IMR-90 (cell line): Measurements from ENCODE around the gene FAM171A1. TPM values are rescaled to one million over a fixed set of nuclear protein-coding genes. Genes with fewer than 3 reads are reported as not detected.

Experiments
- ATAC-seq: fragments of 200-7000 bp; cut with Tn5 transposase; 2 replicates; pipeline ENCODE4 v1.9.1; 2020; ENCODE audit warnings: low read depth, mild to moderate bottlenecking, moderate library complexity
- BruUV-seq: library from RNA; stranded (reverse); fragments of 400-500 nt; replicated peaks from 2 replicates; lab custom pipeline; 2021; lab: Mats Ljungman, UMichigan
- CTCF ChIA-PET: fragments of 300-600 bp; formaldehyde crosslinking; extraction: SDS; loops from one replicate; lab custom pipeline; 2021; ENCODE audit warnings: antibody characterized with exemption; lab: Yijun Ruan, JAX
- POLR2A ChIA-PET: fragments of 300-600 bp; sonication (Branson Sonifier 250); formaldehyde crosslinking; loops from one replicate; lab custom pipeline; 2022; ENCODE audit warnings: antibody characterized with exemption; ENCODE audit not compliant: unreplicated experiment; lab: Charles Lee
- DNase-seq: peaks from one replicate; pipeline ENCODE4 v3.0.0; 2013
- H2AFZ ChIP-seq: replicated peaks from 2 replicates; pipeline ENCODE3; 2013; ENCODE audit warnings: low read length, mild to moderate bottlenecking; ENCODE audit not compliant: poor library complexity
- H2AK5ac ChIP-seq: 2 replicates; pipeline ENCODE4 v1.6.1; 2013; ENCODE audit warnings: low read depth, low read length, inconsistent platforms
- H2AK9ac ChIP-seq: replicated peaks from 2 replicates; pipeline ENCODE3; 2013; ENCODE audit warnings: mild to moderate bottlenecking, low read depth, low read length, moderate library complexity; ENCODE audit not compliant: poor library complexity
- H2BK120ac ChIP-seq: 2 replicates; pipeline ENCODE4 v1.6.1; 2013; ENCODE audit warnings: low read depth, low read length, inconsistent platforms
- H2BK15ac ChIP-seq: 3 replicates; pipeline ENCODE4 v1.6.1; 2013; ENCODE audit warnings: low read depth, low read length, inconsistent platforms
- H2BK20ac ChIP-seq: 2 replicates; pipeline ENCODE4 v1.6.1; 2013; ENCODE audit warnings: low read depth, mild to moderate bottlenecking, inconsistent platforms, low read length, moderate library complexity
- H2BK5ac ChIP-seq: 2 replicates; pipeline ENCODE4 v1.6.1; 2013; ENCODE audit warnings: mild to moderate bottlenecking, low read depth, low read length, inconsistent platforms; ENCODE audit not compliant: poor library complexity, severe bottlenecking
- H3K14ac ChIP-seq: replicated peaks from 2 replicates; pipeline ENCODE4 v1.6.1; 2013; ENCODE audit warnings: low read depth, low read length, inconsistent platforms
- H3K18ac ChIP-seq: 2 replicates; pipeline ENCODE4 v1.6.1; 2013; ENCODE audit warnings: low read depth, low read length, control low read depth
- H3K23ac ChIP-seq: 2 replicates; pipeline ENCODE4 v1.6.1; 2013; ENCODE audit warnings: low read depth, low read length, inconsistent platforms
- H3K27ac ChIP-seq: 2 replicates; pipeline ENCODE4 v1.5.1; 2013; ENCODE audit warnings: mild to moderate bottlenecking, control low read depth, low read length; ENCODE audit not compliant: insufficient read depth
- H3K27me3 ChIP-seq: 2 replicates; pipeline ENCODE4 v1.6.1; 2013; ENCODE audit warnings: low read length; ENCODE audit not compliant: control insufficient read depth, insufficient read depth
- H3K36me3 ChIP-seq: 2 replicates; pipeline ENCODE4 v1.6.1; 2013; ENCODE audit warnings: low read length, mixed read lengths; ENCODE audit not compliant: control insufficient read depth, insufficient read depth
- H3K4ac ChIP-seq: 2 replicates; pipeline ENCODE4 v1.6.1; 2013; ENCODE audit warnings: low read depth, low read length, inconsistent platforms
- H3K4me1 ChIP-seq: 2 replicates; pipeline ENCODE4 v1.6.1; 2013; ENCODE audit warnings: low read length, mixed read lengths; ENCODE audit not compliant: control insufficient read depth, insufficient read depth
- H3K4me2 ChIP-seq: 2 replicates; pipeline ENCODE4 v1.6.1; 2013; ENCODE audit warnings: low read depth, mild to moderate bottlenecking, control low read depth, low read length, moderate library complexity
- H3K4me3 ChIP-seq: 2 replicates; pipeline ENCODE4 v1.5.1; 2013; ENCODE audit warnings: low read depth, mild to moderate bottlenecking, control low read depth, low read length, moderate library complexity; ENCODE audit not compliant: insufficient read depth
- H3K56ac ChIP-seq: 2 replicates; pipeline ENCODE4 v1.6.1; 2013; ENCODE audit warnings: low read length, inconsistent platforms; ENCODE audit not compliant: insufficient read depth; ENCODE audit errors: extremely low read depth
- H3K79me1 ChIP-seq, 2 experiments: 2 replicates each; pipeline ENCODE4 v1.6.1; 2013; ENCODE audit warnings: low read length in 2 of 2, inconsistent platforms in 1 of 2, low read depth in 1 of 2
- H3K9ac ChIP-seq: 2 replicates; pipeline ENCODE4 v1.6.1; 2013; ENCODE audit warnings: low read depth, low read length, control low read depth
- H3K9me1 ChIP-seq: 2 replicates; pipeline ENCODE4 v1.6.1; 2013; ENCODE audit warnings: low read length, inconsistent platforms; ENCODE audit not compliant: insufficient read depth
- H3K9me3 ChIP-seq: 2 replicates; pipeline ENCODE4 v1.6.1; 2013; ENCODE audit warnings: low read length; ENCODE audit not compliant: control insufficient read depth, insufficient read depth
- H4K20me1 ChIP-seq: 2 replicates; pipeline ENCODE4 v1.6.1; 2013; ENCODE audit warnings: low read length, inconsistent platforms; ENCODE audit not compliant: insufficient read depth
- H4K5ac ChIP-seq: 2 replicates; pipeline ENCODE4 v1.6.1; 2013; ENCODE audit warnings: mild to moderate bottlenecking, low read depth, low read length, control low read depth
- H4K8ac ChIP-seq, 2 experiments: 2 replicates each; pipeline ENCODE4 v1.6.1; 2013; ENCODE audit warnings: low read depth in 2 of 2, low read length in 2 of 2, control low read depth in 1 of 2, inconsistent platforms in 1 of 2
- H4K91ac ChIP-seq: 2 replicates; pipeline ENCODE4 v1.6.1; 2013; ENCODE audit warnings: low read depth, low read length, inconsistent platforms; ENCODE audit not compliant: insufficient read depth
- CEBPB ChIP-seq: IDR thresholded peaks from 2 replicates; pipeline ENCODE4 v1.6.1; 2012; ENCODE audit warnings: low read depth, low read length, improper control_type of control experiment
- FOS ChIP-seq: fragments of 150-350 bp; IDR thresholded peaks from 2 replicates; pipeline ENCODE4 v1.6.1; 2016; ENCODE audit warnings: low read depth, low read length
- POLR2A ChIP-seq: IDR thresholded peaks from 2 replicates; pipeline ENCODE4 v1.6.1; 2012; ENCODE audit warnings: mild to moderate bottlenecking, low read depth, low read length
- WGBS, 2 experiments: methylation state at CpG; one replicate each; pipeline versions ENCODE4 v1.1.5 to v1.1.7; 2013; ENCODE audit warnings: missing lambda C conversion rate in 2 of 2; ENCODE audit not compliant: insufficient read length in 1 of 2; ENCODE audit errors: extremely low coverage in 2 of 2; 5-methylcytosine and 5-hydroxymethylcytosine counted together
- dilution Hi-C: fragments of 300-500 bp; cut with HindIII; formaldehyde crosslinking; loops from one replicate; pipeline ENCODE4 v1.14.3; 2018; ENCODE audit warnings: low sequenced_read_pairs; ENCODE audit not compliant: unreplicated experiment
- in situ Hi-C: fragments of 300-500 bp; cut with MboI; formaldehyde crosslinking; loops from 3 replicates; pipeline ENCODE4 v1.14.3; 2019; ENCODE audit warnings: low sequenced_read_pairs, inconsistent platforms, mixed read lengths
- intact Hi-C: fragments of 100-400 bp; cut with micrococcal nuclease; formaldehyde crosslinking; loops from 2 replicates; pipeline ENCODE4 v1.10.0; 2022
- polyA plus RNA-seq, 3 experiments: library from polyadenylated mRNA; depleted of rRNA; stranded (reverse); fragments of >200 nt; gene quantifications; 2 replicates each; pipeline ENCODE4 v1.2.3, GENCODE V29; 2012; ENCODE audit warnings: low replicate concordance in 1 of 3
- total RNA-seq: library from RNA; depleted of rRNA; stranded (reverse); fragments of >200 nt; gene quantifications from 2 replicates; pipeline ENCODE4 v1.2.3, GENCODE V29; 2012

Gene FAM171A1
- total and polyA plus RNA-seq, 2 of the 4 experiments (the other 2 are of a cell fraction): 20.3 to 30.6 TPM

DNA sequence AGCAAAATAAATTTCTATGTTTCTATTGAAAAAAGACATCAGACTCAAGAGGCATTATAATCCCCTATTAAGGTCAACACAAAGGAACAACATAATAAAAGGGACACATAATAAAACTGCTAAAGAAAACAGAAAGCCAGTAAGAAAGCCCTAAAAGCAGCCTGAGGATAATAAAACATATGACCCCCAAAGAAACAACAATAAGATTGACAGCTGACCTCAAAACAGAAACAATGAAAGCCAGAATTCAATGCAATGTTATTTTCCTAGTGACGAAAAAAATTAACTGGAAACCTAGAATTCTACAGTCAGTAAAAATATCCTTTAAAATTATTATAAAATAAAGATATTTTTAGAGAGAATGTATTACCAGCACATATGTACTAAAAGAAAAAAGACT, 44.9 kb upstream of the FAM171A1 start:
- H4K8ac ChIP-seq: no peak overlapping the region
- dilution Hi-C loops: no loop called here
- no peak overlapping the region for H3K23ac ChIP-seq
- no peak overlapping the region for H3K14ac ChIP-seq
- no peak overlapping the region for H2AFZ ChIP-seq
- H3K9me1 ChIP-seq: no peaks in the 10 kb centered on the region
- DNase-seq (no peak), ATAC-seq (no peak)
- H3K4ac ChIP-seq: no peak overlapping the region
- H3K9me3 ChIP-seq: no peaks in the 10 kb centered on the region
- no peaks in the 10 kb centered on the region for H3K79me1 ChIP-seq
- no peaks in the 10 kb centered on the region for H3K4me1 ChIP-seq
- no peak overlapping the region for H3K4me2 ChIP-seq
- no peak overlapping the region for H2BK5ac ChIP-seq
- ChIA-PET POLR2A (no interaction called here), CTCF (no interaction called here)
- no peak overlapping the region for H3K4me3 ChIP-seq
- no peak for TF ChIP-seq POLR2A
- TF ChIP-seq FOS: no peak
- no peak for TF ChIP-seq CEBPB
- H3K36me3 ChIP-seq: no peaks in the 10 kb centered on the region
- intact Hi-C loops: no loop called here
- WGBS, 2 experiments: no CpG with 5 or more reads among the region's 1 CpG
- no TSS peak for BruUV-seq
- peaks cover 5% of the 10 kb centered on the region; the same call in 1 of the 2 replicates for H3K27me3 ChIP-seq
- no peak overlapping the region for H2AK9ac ChIP-seq
- no peaks in the 10 kb centered on the region for H4K20me1 ChIP-seq
- no peak overlapping the region for H4K91ac ChIP-seq
- no peak overlapping the region for H4K5ac ChIP-seq
- H2BK20ac ChIP-seq: no peak overlapping the region
- no peak overlapping the region for H3K18ac ChIP-seq
- no peak overlapping the region for H2AK5ac ChIP-seq
- no peak overlapping the region for H3K27ac ChIP-seq
- H3K56ac ChIP-seq: no peak overlapping the region
- H2BK120ac ChIP-seq: no peak overlapping the region
- no peak overlapping the region for H2BK15ac ChIP-seq
- in situ Hi-C loops: no loop called here
- H3K9ac ChIP-seq: no peak overlapping the region
